Stomach (tissue), 9 donors: Measurements from ENCODE around the gene CSGALNACT2. TPM values are rescaled to one million over a fixed set of nuclear protein-coding genes. Genes with fewer than 3 reads are reported as not detected.

Experiments used
- DNase-seq, 2 donors: peaks; one replicate each; pipeline versions ENCODE4 v3.0.0 to v3.0.0-alpha.2; 2013 to 2019
- H3K27ac ChIP-seq, 5 donors: fragments of 200-600 bp in 4 of 5; sonication (generic) in 4 of 5; one replicate each; pipeline ENCODE4 v1.5.1; 2013 to 2019; ENCODE audit warnings: mild to moderate bottlenecking in 1 of 5, moderate library complexity in 1 of 5
- H3K27me3 ChIP-seq, 3 donors: fragments of 200-600 bp; sonication (generic); one replicate each; pipeline ENCODE4 v1.5.1; 2017 to 2019; ENCODE audit warnings: mixed run types in 1 of 3
- H3K36me3 ChIP-seq, 4 donors: fragments of 200-600 bp; sonication (generic); 1 replicate in 3 of 4; 2 replicates in 1 of 4; pipeline ENCODE4 v1.5.1; 2016 to 2019
- H3K4me1 ChIP-seq, 4 donors: fragments of 200-600 bp; sonication (generic); one replicate each; pipeline ENCODE4 v1.5.1; 2016 to 2019
- H3K4me3 ChIP-seq, 4 donors: fragments of 200-600 bp; sonication (generic) in 3 of 4; one replicate each; pipeline ENCODE4 v1.5.1; 2016 to 2019; ENCODE audit warnings: mild to moderate bottlenecking in 1 of 4
- H3K9me3 ChIP-seq, 4 donors: fragments of 200-600 bp; sonication (generic); one replicate each; pipeline ENCODE4 v1.5.1; 2016 to 2019
- CTCF ChIP-seq, 7 experiments: fragments of 450-650 bp in 4 of 7; fragments of 200-600 bp in 3 of 7; sonication (generic) in 3 of 7; IDR thresholded peaks; one replicate each; pipeline ENCODE4 v1.5.1; 2016 to 2019; ENCODE audit warnings: antibody characterized with exemption in 7 of 7, control low read depth in 2 of 7, mild to moderate bottlenecking in 1 of 7
- EP300 ChIP-seq: sonication (generic); formaldehyde crosslinking; IDR thresholded peaks from one replicate; pipeline ENCODE4 v1.6.1; 2017; ENCODE audit warnings: antibody characterized with exemption
- POLR2A ChIP-seq, 4 donors: fragments of 450-650 bp; IDR thresholded peaks; one replicate each; pipeline ENCODE4 v1.6.1; 2016; ENCODE audit warnings: antibody characterized with exemption in 4 of 4, control low read depth in 2 of 4, mild to moderate bottlenecking in 1 of 4, moderate library complexity in 1 of 4
- POLR2AphosphoS5 ChIP-seq, 3 donors: sonication (generic); formaldehyde crosslinking; IDR thresholded peaks; one replicate each; pipeline ENCODE4 v1.6.1; 2016; ENCODE audit warnings: antibody characterized with exemption in 3 of 3
- WGBS, 5 donors: extraction: QIAGEN DNeasy Blood & Tissue Kit in 3 of 5; methylation state at CpG; one replicate each; pipeline versions ENCODE4 v1.1.5 to v1.1.7; 2013 to 2018; 5-methylcytosine and 5-hydroxymethylcytosine counted together
- intact Hi-C: fragments of 100-400 bp; cut with DNase I; formaldehyde crosslinking; loops from one replicate; pipeline ENCODE4 v1.15.1; 2023; ENCODE audit warnings: low total_unique reads
- polyA plus RNA-seq, 3 donors: library from polyadenylated mRNA; stranded (reverse); fragments of 200-250 nt; gene quantifications; one replicate each; pipeline ENCODE4 v1.2.3, GENCODE V29; 2013
- total RNA-seq, 5 donors: library from RNA; depleted of rRNA; stranded (reverse); fragments of >200 nt; gene quantifications; one replicate each; pipeline versions ENCODE4 v1.1.0 to v1.2.3, GENCODE V29; 2014 to 2016
- donor health status: healthy with polysubstance abuse.
- donor health status: Bipolar disorder and iron deficiency.
- donor health status: healthy.

CSGALNACT2 gene
- total and polyA plus RNA-seq, 8 donors: 2.0 to 30.1 (median 7.8) TPM

- no peak for DNase-seq
- Histone ChIP-seq H3K36me3 (no peaks in the 10 kb centered on the region), H3K27ac (no peak overlapping the region), H3K4me3 (no peak overlapping the region), H3K27me3 (no peaks in the 10 kb centered on the region), H3K4me1 (peaks cover 0 to 9% (median 4%) of the 10 kb centered on the region in 4 donors), H3K9me3 (no peaks in the 10 kb centered on the region)
- no peak for TF ChIP-seq POLR2A (IDR thresholded peaks at IDR 0.05)
- no peak for TF ChIP-seq EP300
- TF ChIP-seq CTCF (IDR thresholded peaks at IDR 0.05): no peak
- TF ChIP-seq POLR2AphosphoS5 (IDR thresholded peaks at IDR 0.05): no peak
- intact Hi-C loops: no loop called here
- WGBS, 5 donors: 81 to 90% (median 83%) methylated on average over 4 to 11 of the region's 11 CpGs
Observed at GRCh38 chr10:43111101-43111500, 27.1 kb upstream of the CSGALNACT2 start.

GRCh38 chr10:43111921-43112607 lies 26.2 kb upstream of the CSGALNACT2 start:
- no peaks in the 10 kb centered on the region for H3K36me3 ChIP-seq
- no peaks in the 10 kb centered on the region for H3K27me3 ChIP-seq
- no peak overlapping the region for H3K27ac ChIP-seq
- 78 to 88% (median 83%) methylated on average over 14 to 17 of the region's 17 CpGs for WGBS, 5 donors
- DNase-seq: no peak
- intact Hi-C loops: no loop called here
- peaks cover 0 to 9% (median 4%) of the 10 kb centered on the region in 4 donors for H3K4me1 ChIP-seq
- H3K9me3 ChIP-seq: no peaks in the 10 kb centered on the region
- TF ChIP-seq POLR2A (IDR thresholded peaks at IDR 0.05) (no peak), POLR2AphosphoS5 (IDR thresholded peaks at IDR 0.05) (no peak), CTCF (IDR thresholded peaks at IDR 0.05) (no peak), EP300 (no peak)
- no peak overlapping the region for H3K4me3 ChIP-seq

GRCh38 chr10:43112608-43112961 lies 25.7 kb upstream of the CSGALNACT2 start:
- no peak for TF ChIP-seq CTCF (IDR thresholded peaks at IDR 0.05)
- no peak for TF ChIP-seq POLR2A (IDR thresholded peaks at IDR 0.05)
- TF ChIP-seq POLR2AphosphoS5 (IDR thresholded peaks at IDR 0.05): no peak
- no peak for TF ChIP-seq EP300
- H3K9me3 ChIP-seq: no peaks in the 10 kb centered on the region
- H3K27me3 ChIP-seq: no peaks in the 10 kb centered on the region
- DNase-seq: no peak
- no peaks in the 10 kb centered on the region for H3K36me3 ChIP-seq
- intact Hi-C loops: no loop called here
- no peak overlapping the region for H3K4me3 ChIP-seq
- H3K27ac ChIP-seq: no peak overlapping the region
- peaks cover 0 to 9% (median 4%) of the 10 kb centered on the region in 4 donors for H3K4me1 ChIP-seq
- WGBS, 5 donors: 85 to 97% (median 91%) methylated on average over 4 to 7 of the region's 7 CpGs

- H3K36me3 ChIP-seq: no peaks in the 10 kb centered on the region
- TF ChIP-seq POLR2AphosphoS5 (IDR thresholded peaks at IDR 0.05) (no peak), EP300 (no peak), CTCF (IDR thresholded peaks at IDR 0.05) (no peak), POLR2A (IDR thresholded peaks at IDR 0.05) (no peak)
- 77 to 87% (median 80%) methylated on average over 10 to 16 of the region's 16 CpGs for WGBS, 5 donors
- intact Hi-C loops: no loop called here
- H3K4me1 ChIP-seq: peaks cover 0 to 9% (median 4%) of the 10 kb centered on the region in 4 donors
- H3K27ac ChIP-seq: no peak overlapping the region
- H3K9me3 ChIP-seq: no peaks in the 10 kb centered on the region
- H3K27me3 ChIP-seq: no peaks in the 10 kb centered on the region
- no peak overlapping the region for H3K4me3 ChIP-seq
- no peak for DNase-seq
Observed at GRCh38 chr10:43113201-43114087, 24.8 kb upstream of the CSGALNACT2 start.
